Suppressor macrophage treated with lipopolysaccharide for 1 hour (primary cell): Measurements from ENCODE around the gene HLA-DRB1.
"Not testable (repeated sequence)": the region's sequence is repeated elsewhere in the genome, so short reads cannot be mapped to it uniquely, and the experiment has no call there.

Source experiments
- DNase-seq, 3 donors: peaks; one replicate each; pipeline ENCODE4 v3.0.0-alpha.2; 2020 to 2022

The HLA-DRB1 gene

DNA sequence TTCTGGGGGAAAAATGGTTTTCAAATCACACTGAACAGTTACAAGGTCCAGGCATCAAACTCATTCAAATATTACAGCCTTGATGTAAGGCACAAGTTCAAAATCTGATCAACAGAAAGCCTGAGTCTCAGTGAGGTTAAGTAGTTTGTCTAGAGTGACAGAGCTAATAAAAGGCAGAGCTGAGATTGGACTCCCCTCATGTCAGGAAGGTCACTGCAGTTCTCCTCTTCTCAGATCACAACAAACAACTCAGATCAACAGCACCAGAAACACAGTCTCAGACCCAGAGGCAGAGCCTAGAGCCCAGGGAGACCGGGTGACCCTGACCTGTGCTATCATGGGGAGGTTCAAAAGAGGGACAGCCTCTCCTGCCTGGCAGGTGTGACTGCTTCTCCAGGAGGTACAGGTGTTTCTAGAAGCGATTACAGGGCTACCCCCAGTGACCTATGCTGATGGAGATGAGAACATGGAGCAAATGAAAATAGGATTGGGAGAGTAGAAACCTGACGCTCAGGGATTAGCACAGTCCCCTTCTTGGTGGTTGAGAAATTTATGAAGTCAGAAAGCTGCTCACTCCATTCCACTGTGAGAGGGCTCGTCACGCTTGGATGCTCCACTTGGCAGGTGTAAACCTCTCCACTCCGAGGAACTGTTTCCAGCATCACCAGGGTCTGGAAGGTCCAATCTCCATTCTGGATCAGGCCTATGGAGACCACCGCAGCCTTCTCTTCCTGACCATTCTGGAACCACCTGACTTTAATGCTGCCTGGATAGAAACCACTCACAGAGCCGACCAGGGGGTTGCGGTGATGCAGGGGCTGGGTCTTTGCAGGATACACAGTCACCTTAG is 35.3 kb downstream of the HLA-DRB1 start:
- no peak for DNase-seq

DNA sequence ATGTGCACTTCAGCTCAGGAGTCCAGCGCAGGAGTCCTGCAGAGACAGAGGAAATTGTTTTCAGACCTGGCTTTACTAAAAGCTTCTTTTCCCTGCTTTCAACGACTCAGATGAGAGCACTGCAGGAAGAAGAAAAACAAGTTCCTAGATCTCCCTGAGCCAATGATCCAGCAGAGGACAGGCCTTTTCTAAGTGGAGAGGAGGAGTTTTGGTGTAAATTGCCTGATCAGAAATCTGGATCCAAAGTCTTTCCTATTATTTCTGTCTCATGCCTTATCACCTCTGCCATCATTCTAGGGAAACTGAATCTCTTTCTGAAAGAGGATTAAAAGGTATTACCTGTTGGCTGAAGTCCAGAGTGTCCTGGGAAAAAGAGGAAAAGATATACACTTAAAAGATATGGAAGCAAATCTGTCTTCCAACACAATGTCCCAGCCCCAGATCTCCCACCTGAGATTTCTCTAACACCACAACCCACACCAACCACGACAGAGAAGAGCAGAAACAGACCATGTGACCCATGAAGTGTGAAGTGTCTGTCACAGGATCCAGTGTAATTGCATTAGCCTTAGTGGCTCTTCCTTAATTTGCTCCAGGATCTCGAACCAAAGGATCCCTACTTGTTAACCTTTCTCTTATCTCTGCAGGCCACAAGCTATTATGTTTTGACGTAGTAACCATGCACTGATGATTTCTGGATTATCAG is 36.5 kb downstream of the HLA-DRB1 start:
- peak in 1 of 3 donors; percentile 5 for DNase-seq

DNA sequence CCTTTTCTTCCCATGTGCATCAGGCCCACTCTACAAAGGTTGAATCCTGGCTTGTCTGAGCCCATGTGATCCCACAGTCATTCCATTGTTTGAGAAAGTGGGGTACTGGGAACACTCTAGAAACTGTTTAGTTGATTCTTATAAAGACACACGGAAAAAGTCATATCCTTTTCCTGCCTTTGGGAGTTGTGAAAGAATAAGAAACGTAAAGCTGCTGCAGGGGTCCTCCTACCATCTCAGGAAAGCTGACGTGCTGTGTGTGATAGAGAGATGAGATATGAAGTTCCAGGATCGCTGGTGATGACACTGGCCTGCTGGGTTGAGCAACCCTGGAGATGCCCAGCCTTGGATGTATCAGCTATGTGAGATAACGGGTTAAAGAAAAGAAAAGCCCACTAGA is 38.2 kb downstream of the HLA-DRB1 start:
- DNase-seq: peak; percentile 40 to 71 (median 54)

DNA sequence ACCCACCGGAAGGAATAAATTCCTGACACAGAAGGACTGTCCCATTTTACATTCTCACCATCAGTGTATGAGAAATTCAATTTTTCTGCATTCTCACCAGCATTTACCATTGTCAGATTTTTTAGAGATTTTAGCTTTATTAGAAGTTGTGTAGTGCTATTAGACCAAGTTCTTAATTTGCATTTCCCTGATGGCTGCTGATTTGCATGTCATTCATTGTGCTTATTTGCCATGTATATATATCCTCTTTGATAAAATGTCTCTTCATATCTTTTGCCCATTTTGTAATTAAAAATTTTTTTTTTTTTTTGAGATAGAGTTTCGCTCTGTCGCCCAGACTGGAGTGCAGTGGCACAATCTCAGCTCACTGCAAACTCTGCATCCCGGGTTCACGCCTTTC is 49.8 kb downstream of the HLA-DRB1 start:
- DNase-seq: no peak

DNA sequence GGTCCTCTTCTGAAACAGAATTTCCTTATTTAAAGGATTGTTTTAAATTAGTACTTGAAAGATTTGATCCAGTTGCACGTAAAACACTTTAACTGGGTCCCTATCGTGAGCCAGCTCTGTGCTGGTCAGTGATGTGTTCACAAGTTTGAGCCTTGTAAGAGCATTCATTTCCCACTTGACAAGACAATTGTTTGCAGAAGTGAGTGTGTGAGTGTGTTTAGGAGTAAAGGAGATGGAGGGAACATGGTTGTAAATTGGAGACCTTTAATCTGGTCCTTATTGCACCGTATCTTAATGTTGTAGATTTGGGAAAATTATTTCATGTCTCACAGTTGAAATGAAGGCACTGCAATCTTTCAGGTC is 59.2 kb downstream of the HLA-DRB1 start:
- not testable (repeated sequence) for DNase-seq

DNA sequence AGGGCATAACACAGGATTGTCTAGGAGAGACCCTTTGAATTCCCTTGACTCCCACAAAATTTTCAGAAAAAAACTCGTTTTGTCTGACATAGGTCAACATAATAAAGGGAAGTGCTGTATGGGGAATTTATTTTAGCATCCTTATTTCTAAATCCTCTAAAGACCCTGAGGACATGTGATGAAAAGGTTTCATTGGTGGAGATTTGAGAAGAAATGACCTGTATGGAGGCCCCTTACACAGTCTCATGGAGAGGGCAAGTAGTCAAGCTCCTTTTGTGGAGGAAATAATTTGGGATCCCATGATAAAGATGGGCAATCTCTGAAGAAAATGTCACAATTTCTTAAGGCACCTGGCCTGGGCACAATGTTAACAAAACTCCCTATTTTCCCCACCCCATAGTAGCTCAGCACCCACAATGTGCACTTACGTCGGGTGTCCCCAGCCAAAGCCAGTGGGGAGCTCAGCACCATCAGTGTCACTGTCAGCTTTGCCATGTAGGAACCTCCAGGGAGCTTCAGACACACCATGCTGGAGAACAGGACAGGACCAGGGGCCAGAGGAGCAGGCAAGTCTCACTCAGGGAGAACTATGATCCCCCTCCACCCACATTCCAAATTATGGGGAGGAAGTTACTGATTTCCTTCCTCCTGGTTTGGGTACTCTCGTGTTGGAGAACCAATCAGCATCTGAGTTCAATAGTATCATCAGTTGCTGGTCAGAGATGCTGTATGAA is 59.8 kb downstream of the HLA-DRB1 start, which contains the start of gene HLA-DRB5:
HLA-DRB5 (minus strand) TSS at position 591 of the 734 bp plus-strand sequence; CDS start at position 528, 63 bp downstream.
- DNase-seq: peak; percentile 64 to 72 (median 64)
